Keratinocyte (primary cell): ENCODE measurements around the gene ARL6IP4. TPM values are rescaled to one million over a fixed set of nuclear protein-coding genes. Genes with fewer than 3 reads are reported as not detected.

ENCODE experiments used
- DNase-seq: peaks from one replicate; pipeline ENCODE4 v3.0.0-alpha.2; 2011; ENCODE audit warnings: low read depth, missing footprints, low spot score
- FAIRE-seq: peaks from 2 replicates; lab custom pipeline; 2011; peaks lifted over from hg19 to GRCh38; lab: Jason Lieb, UNC
- H2AFZ ChIP-seq: 2 replicates; pipeline ENCODE4 v1.6.0; 2012; ENCODE audit warnings: low read length, control low read depth, inconsistent platforms; ENCODE audit not compliant: control insufficient read depth
- H3K27ac ChIP-seq: 2 replicates; pipeline ENCODE4 v1.5.1; 2011; ENCODE audit warnings: low read length; ENCODE audit not compliant: control insufficient read depth, insufficient read depth
- H3K27me3 ChIP-seq: 3 replicates; pipeline ENCODE4 v1.6.0; 2011; ENCODE audit warnings: low read length; ENCODE audit not compliant: control insufficient read depth, insufficient read depth; ENCODE audit errors: extremely low read depth
- H3K36me3 ChIP-seq, 2 experiments: 2 replicates in 1 of 2; 3 replicates in 1 of 2; pipeline ENCODE4 v1.5.1; 2011; ENCODE audit warnings: low read length in 2 of 2, mild to moderate bottlenecking in 1 of 2; ENCODE audit not compliant: control insufficient read depth in 2 of 2, insufficient read depth in 2 of 2; ENCODE audit errors: extremely low read depth in 1 of 2
- H3K4me1 ChIP-seq: 3 replicates; pipeline ENCODE4 v1.5.1; 2011; ENCODE audit warnings: low read length; ENCODE audit not compliant: control insufficient read depth, insufficient read depth; ENCODE audit errors: extremely low read depth
- H3K4me2 ChIP-seq: 3 replicates; pipeline ENCODE4 v1.6.0; 2011; ENCODE audit warnings: low read depth, low read length; ENCODE audit not compliant: control insufficient read depth, insufficient read depth; ENCODE audit errors: extremely low read depth
- H3K4me3 ChIP-seq, 3 experiments: fragments of 200-600 bp in 1 of 3; sonication (generic) in 1 of 3; 2 replicates in 2 of 3; 3 replicates in 1 of 3; pipeline ENCODE4 v1.5.1; 2011 to 2016; ENCODE audit warnings: low read length in 3 of 3, mild to moderate bottlenecking in 3 of 3, control low read depth in 2 of 3, inconsistent platforms in 1 of 3, low read depth in 1 of 3, mixed read lengths in 1 of 3, mixed run types in 1 of 3, moderate library complexity in 1 of 3; ENCODE audit not compliant: control insufficient read depth in 2 of 3, insufficient read depth in 2 of 3; ENCODE audit errors: extremely low read depth in 1 of 3
- H3K79me2 ChIP-seq: 2 replicates; pipeline ENCODE4 v1.6.0; 2012; ENCODE audit warnings: low read length; ENCODE audit not compliant: control insufficient read depth, insufficient read depth
- H3K9ac ChIP-seq: 3 replicates; pipeline ENCODE4 v1.6.0; 2011; ENCODE audit warnings: low read length; ENCODE audit not compliant: control insufficient read depth, insufficient read depth; ENCODE audit errors: extremely low read depth
- H3K9me1 ChIP-seq: 3 replicates; pipeline ENCODE4 v1.6.0; 2011; ENCODE audit warnings: low read length; ENCODE audit not compliant: control insufficient read depth, insufficient read depth; ENCODE audit errors: extremely low read depth
- H3K9me3 ChIP-seq: 2 replicates; pipeline ENCODE4 v1.5.1; 2012; ENCODE audit warnings: low read depth, low read length; ENCODE audit not compliant: control insufficient read depth
- H4K20me1 ChIP-seq: 3 replicates; pipeline ENCODE4 v1.6.0; 2011; ENCODE audit warnings: low read length; ENCODE audit not compliant: control insufficient read depth, insufficient read depth; ENCODE audit errors: extremely low read depth
- CTCF ChIP-seq, 3 experiments: IDR thresholded peaks in 1 of 3; conservative IDR thresholded peaks in 1 of 3; optimal IDR thresholded peaks in 1 of 3; 2 replicates in 2 of 3; 3 replicates in 1 of 3; pipeline versions ENCODE3 to v1.5.1; 2011; ENCODE audit warnings: low read length in 3 of 3, mild to moderate bottlenecking in 3 of 3, moderate library complexity in 2 of 3, control low read depth in 1 of 3, inconsistent platforms in 1 of 3; ENCODE audit not compliant: insufficient read depth in 2 of 3; ENCODE audit errors: extremely low read depth in 1 of 3
- EZH2 ChIP-seq: IDR thresholded peaks from one replicate; pipeline ENCODE4 v1.6.1; 2012; ENCODE audit warnings: inconsistent platforms, mild to moderate bottlenecking, low read length, moderate library complexity
- dilution Hi-C: fragments of 300-500 bp; cut with MboI; formaldehyde crosslinking; loops from one replicate; pipeline ENCODE4 v1.7.0; 2020; ENCODE audit warnings: low sequenced_read_pairs; ENCODE audit not compliant: extremely low pct_ligation_motif_present
- polyA plus RNA-seq, 5 experiments: library from polyadenylated mRNA; depleted of rRNA in 3 of 5; stranded (reverse) in 3 of 5; stranded (forward) in 1 of 5; unstranded in 1 of 5; fragments of >200 nt; gene quantifications; 1 replicate in 1 of 5; 2 replicates in 3 of 5; 3 replicates in 1 of 5; pipeline versions ENCODE4 v1.2.1 to v1.2.3, GENCODE V29; 2011 to 2012; ENCODE audit warnings: missing spikeins in 2 of 5, low read depth in 1 of 5, low replicate concordance in 1 of 5

The ARL6IP4 gene
- polyA plus RNA-seq, 1 donor (not counting 4 experiments of a cell fraction or from before 2014, with no cell fraction given), result 144 TPM

GRCh38 chr12:122958198-122958888 lies 22.1 kb upstream of the ARL6IP4 start:
- Histone ChIP-seq H3K27me3 (no peaks in the 10 kb centered on the region), H3K36me3 (peaks cover 5 to 7% of the 10 kb centered on the region in 2 experiments), H3K79me2 (peaks cover 2% of the 10 kb centered on the region), H3K27ac (no peak overlapping the region), H3K4me3 (no peak overlapping the region), H3K9me1 (no peaks in the 10 kb centered on the region), H3K9me3 (no peaks in the 10 kb centered on the region), H4K20me1 (no peaks in the 10 kb centered on the region), H2AFZ (no peak overlapping the region), H3K4me2 (no peak overlapping the region), H3K4me1 (peaks cover 6% of the 10 kb centered on the region), H3K9ac (no peak overlapping the region)
- dilution Hi-C loops, result no loop called here
- DNase-seq (no peak), FAIRE-seq (no peak)
- no peak for TF ChIP-seq CTCF (optimal IDR thresholded peaks at IDR 0.05 in 1 of 3, IDR thresholded peaks at IDR 0.05 in 1 of 3, conservative IDR thresholded peaks at IDR 0.05 in 1 of 3; ENCODE audit: extremely low read depth in 1 of 3, insufficient read depth in 2 of 3, low read length in 3 of 3)
- no peak for TF ChIP-seq EZH2

GRCh38 chr12:122959566-122960192 lies 20.8 kb upstream of the ARL6IP4 start:
- Histone ChIP-seq H3K9ac (no peak overlapping the region), H3K4me3 (no peak overlapping the region), H3K4me2 (no peak overlapping the region), H3K9me3 (no peaks in the 10 kb centered on the region), H3K36me3 (peaks cover 5 to 7% of the 10 kb centered on the region in 2 experiments), H3K9me1 (no peaks in the 10 kb centered on the region), H3K4me1 (peaks cover 6% of the 10 kb centered on the region), H2AFZ (no peak overlapping the region), H3K27me3 (no peaks in the 10 kb centered on the region), H3K27ac (no peak overlapping the region), H3K79me2 (peaks cover 9% of the 10 kb centered on the region), H4K20me1 (no peaks in the 10 kb centered on the region)
- no peak for TF ChIP-seq EZH2
- no peak for TF ChIP-seq CTCF (optimal IDR thresholded peaks at IDR 0.05 in 1 of 3, IDR thresholded peaks at IDR 0.05 in 1 of 3, conservative IDR thresholded peaks at IDR 0.05 in 1 of 3; ENCODE audit: extremely low read depth in 1 of 3, insufficient read depth in 2 of 3, low read length in 3 of 3)
- no peak for DNase-seq
- dilution Hi-C loops, result no loop called here
- FAIRE-seq, result no peak
